ENCODE results near the gene LTB4R2.

Gene LTB4R2

DNA sequence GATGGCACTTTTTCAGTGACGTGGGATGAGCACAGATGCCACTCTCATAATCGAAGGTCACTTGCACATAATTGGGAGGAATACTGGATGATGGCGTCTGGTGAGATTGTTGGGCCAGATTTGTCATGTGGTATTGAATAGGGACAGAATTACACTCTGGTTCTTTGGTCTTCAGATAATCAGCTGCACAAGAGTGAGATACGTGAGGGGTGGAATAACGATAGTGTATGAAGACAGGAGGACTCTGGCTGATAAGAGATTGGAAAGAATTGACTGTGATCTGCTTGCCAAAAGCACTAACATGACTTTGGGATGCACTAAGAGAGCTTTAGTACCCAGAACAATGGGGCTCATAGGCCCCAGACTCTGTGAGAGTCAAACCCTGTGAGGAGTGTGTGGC is 31.5 kb upstream of the LTB4R2 start:
- TF ChIP-seq, protein P1, sequence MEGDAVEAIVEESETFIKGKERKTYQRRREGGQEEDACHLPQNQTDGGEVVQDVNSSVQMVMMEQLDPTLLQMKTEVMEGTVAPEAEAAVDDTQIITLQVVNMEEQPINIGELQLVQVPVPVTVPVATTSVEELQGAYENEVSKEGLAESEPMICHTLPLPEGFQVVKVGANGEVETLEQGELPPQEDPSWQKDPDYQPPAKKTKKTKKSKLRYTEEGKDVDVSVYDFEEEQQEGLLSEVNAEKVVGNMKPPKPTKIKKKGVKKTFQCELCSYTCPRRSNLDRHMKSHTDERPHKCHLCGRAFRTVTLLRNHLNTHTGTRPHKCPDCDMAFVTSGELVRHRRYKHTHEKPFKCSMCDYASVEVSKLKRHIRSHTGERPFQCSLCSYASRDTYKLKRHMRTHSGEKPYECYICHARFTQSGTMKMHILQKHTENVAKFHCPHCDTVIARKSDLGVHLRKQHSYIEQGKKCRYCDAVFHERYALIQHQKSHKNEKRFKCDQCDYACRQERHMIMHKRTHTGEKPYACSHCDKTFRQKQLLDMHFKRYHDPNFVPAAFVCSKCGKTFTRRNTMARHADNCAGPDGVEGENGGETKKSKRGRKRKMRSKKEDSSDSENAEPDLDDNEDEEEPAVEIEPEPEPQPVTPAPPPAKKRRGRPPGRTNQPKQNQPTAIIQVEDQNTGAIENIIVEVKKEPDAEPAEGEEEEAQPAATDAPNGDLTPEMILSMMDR (IDR thresholded peaks at IDR 0.05; ENCODE audit: extremely low read depth, missing control alignments), result no peak
- DNase-seq (ENCODE audit: low spot score), result no peak

DNA sequence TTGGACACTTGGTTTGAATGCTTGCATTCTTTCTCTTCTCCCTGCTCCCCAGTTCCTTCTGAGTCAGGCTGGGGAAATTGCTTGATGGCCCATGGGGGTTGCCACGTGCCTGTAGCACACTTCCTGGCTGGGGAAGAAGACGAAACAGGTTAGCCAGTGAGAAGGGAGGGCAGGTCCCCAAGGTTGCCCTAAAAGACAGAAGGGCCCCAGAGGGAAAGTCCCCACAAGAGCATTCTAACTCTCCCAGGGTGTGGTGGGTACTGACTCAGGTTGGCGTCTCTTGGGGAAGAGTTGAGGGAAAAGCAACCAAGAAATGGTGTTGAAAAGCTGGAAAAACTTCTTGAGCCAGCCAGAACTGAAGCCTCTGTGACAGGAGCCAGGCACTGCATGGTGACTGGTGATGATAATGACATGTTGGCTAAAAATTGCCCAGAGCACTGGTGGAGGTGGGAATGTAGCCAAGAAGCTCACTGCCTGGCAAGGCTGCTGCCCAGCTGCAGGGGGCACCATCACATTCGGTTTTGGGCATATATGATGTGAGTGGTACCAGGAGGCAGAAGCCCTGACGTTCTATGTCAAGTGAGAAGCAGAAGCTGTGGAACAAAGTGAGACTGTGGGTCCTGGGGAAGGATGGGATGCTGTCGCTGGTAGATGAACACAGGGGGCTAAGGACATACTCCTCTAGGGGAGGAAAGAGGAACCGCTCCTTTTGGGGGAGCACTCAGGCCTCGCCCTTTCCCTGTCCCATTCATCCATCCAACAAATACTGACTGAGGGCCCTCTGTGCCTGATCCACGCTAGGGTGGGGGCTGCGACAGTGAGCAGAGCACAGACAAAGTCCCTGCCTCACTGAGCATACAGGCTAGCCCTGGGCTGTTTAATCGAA is 30.4 kb upstream of the LTB4R2 start:
- TF ChIP-seq, protein P1 (IDR thresholded peaks at IDR 0.05; ENCODE audit: extremely low read depth, missing control alignments), result peak; percentile 8
- DNase-seq (ENCODE audit: low spot score), result peak; percentile 35

DNA sequence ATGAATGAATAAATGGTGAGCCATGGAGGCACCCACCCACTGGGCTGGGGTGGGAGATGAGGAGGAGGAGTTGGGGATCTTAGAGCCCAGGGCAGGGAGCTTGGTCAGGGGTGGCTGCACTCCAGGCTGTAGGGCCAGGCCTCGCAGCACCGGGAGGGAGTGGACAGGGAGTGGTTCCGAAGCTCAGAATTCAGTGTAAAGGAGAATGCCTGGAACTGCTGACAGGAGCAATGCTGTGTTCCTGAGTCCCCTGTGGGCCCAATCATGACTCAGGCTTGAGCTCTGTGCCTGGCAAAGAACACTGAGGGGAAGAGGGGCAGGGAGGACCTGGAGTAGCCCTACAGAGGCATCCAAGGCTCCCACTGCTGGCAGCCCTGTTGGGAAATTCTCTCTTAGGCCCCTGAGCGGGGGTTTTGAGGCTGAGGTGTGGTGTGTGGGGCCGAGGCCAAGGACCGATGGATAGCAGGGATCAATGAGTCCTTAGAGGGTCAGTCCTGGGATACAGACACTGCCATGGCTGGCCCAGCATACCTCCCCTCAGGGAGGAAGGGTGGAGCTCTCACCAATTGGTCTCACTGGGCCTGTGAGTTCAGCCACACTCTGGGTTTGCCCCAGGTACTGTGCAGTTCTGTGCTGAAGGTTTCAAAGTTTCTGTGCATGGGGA is 29.0 kb upstream of the LTB4R2 start:
- DNase-seq (ENCODE audit: low spot score), result no peak
- TF ChIP-seq, protein P1 (IDR thresholded peaks at IDR 0.05; ENCODE audit: extremely low read depth, missing control alignments), result no peak

DNA sequence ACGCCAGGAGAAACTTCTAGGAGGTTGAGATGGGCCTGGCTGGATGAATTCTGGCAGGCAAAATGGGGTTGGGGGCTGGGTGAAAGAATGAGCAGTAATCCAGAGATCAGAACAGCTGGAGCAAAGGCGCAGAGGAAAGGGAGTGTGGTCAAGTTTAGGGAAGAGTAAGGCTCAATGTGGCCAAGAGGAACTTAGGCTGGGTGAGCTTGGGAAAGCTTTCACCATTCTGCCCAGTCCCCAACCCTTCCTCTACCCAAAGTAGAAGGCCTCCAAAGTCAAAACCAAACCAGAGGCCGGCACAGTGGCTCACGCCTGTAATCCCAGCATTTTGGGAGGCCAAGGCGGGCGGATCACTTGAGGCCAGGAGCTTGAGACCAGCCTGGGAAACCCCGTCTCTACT is 28.3 kb upstream of the LTB4R2 start:
- DNase-seq (ENCODE audit: low spot score), result no peak
- TF ChIP-seq, protein P1 (IDR thresholded peaks at IDR 0.05; ENCODE audit: extremely low read depth, missing control alignments), result no peak

DNA sequence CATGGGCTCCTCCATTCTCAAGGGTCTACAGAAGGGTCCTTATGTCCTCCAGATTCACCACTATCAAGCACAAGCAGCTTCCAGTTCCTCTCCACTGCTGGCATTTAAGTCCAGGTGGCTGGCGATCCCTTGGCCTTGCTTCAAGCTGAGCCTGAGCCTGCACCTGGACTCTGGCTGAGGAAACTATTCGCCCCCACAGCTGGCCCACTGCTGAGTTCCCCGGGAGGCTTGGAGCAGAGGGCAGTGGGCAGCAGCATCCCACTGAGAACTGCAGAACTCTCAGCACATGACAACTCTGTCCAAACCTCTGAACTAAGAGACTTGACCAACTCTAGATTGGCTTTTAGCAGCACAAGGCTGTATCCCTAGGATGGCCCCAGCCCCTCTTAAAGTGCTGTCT is 27.2 kb upstream of the LTB4R2 start:
- no peak for DNase-seq (ENCODE audit: low spot score)
- TF ChIP-seq, protein P1 (IDR thresholded peaks at IDR 0.05; ENCODE audit: extremely low read depth, missing control alignments), result no peak

DNA sequence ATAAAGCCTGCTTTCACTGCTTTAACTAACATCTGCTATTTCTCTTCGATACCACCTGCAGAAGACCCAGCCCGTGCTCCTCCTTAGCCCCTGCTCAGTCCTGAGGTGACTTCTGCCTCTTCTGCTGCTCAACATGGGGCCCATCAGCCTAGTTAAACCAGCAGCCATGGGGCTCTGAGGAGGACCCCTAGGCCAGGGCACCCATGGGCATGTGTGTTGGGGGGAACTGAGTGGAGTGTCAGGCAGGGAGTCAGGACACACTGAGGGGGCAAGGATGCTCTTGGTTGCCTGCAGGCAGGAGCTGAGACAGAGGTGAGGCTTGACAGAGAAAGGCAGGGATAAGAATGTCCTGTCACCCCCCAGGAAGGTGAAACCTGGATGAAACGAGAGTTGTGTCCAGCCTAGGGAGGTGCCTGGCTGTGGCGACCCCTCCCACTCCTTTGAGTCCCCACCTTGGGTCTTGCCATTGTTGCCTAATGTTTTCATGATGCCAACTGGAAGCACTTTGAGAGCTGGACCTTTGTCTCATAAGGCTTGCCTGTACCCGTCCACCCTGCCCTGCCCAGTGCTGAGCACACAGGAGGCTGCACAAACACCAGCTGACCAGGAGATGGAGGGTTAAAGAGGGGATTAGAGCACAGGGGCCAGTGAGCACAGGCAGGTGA is 26.0 kb upstream of the LTB4R2 start:
- no peak for DNase-seq (ENCODE audit: low spot score)
- TF ChIP-seq, protein P1 (IDR thresholded peaks at IDR 0.05; ENCODE audit: extremely low read depth, missing control alignments), result no peak
